Measurements from ENCODE around the gene TCF7L2.
A peak's percentile ranks its signal among the peaks of the same experiment; 100 is the strongest.

The TCF7L2 gene

DNA sequence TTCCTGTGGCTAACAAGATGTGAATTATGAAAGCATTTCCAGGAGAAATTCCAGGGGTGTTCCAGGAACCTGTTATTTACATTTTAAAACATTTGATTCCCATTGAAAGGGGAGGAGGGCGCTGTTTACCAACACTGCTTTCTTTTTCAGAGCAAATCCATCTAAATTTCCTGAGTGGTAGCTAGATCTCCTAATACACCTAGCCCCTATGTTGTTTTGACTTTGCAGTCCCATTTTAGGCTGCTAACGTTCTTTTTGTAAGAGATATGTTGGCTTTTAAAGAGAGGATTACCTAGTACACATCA is 130.8 kb downstream of the TCF7L2 start:
- no peak overlapping the region for H3K14ac ChIP-seq (ENCODE audit: low read length in 2 of 2)
- no peak for DNase-seq
- WGBS = no CpG with 5 or more reads among the region's 2 CpGs
- no peak overlapping the region for H4K91ac ChIP-seq (ENCODE audit: low read length)
- H2AFZ ChIP-seq (ENCODE audit: low read depth, low read length) = no peak overlapping the region
- H3K4ac ChIP-seq (ENCODE audit: low read depth in 1 of 2, low read length in 2 of 2) = no peak overlapping the region
- no peaks in the 10 kb centered on the region for H3K9me3 ChIP-seq (ENCODE audit: control insufficient read depth, low read length)
- H3K36me3 ChIP-seq (ENCODE audit: control insufficient read depth in 1 of 2, insufficient read depth in 2 of 2, low read depth in 1 of 2, low read length in 2 of 2) = peaks cover 4 to 6% of the 10 kb centered on the region in 2 experiments
- no peak overlapping the region for H3K9ac ChIP-seq (ENCODE audit: low read length)
- H3K18ac ChIP-seq (ENCODE audit: low read depth in 1 of 2, low read length in 2 of 2) = no peak overlapping the region
- no peak overlapping the region for H2AK5ac ChIP-seq (ENCODE audit: low read length, severe bottlenecking)
- H2BK120ac ChIP-seq (ENCODE audit: low read depth, low read length) = no peak overlapping the region
- peaks cover 9% of the 10 kb centered on the region for H3K4me1 ChIP-seq (ENCODE audit: control insufficient read depth, insufficient read depth, low read depth, low read length)
- no peaks in the 10 kb centered on the region for H3K27me3 ChIP-seq (ENCODE audit: control insufficient read depth in 1 of 2, insufficient read depth in 1 of 2, low read length in 2 of 2)
- H2BK5ac ChIP-seq (ENCODE audit: low read depth, low read length, poor library complexity, severe bottlenecking) = no peak overlapping the region
- H3K4me3 ChIP-seq (ENCODE audit: insufficient read depth in 1 of 2, low read depth in 1 of 2, low read length in 2 of 2) = no peak overlapping the region
- peaks cover 27% of the 10 kb centered on the region for H3K79me1 ChIP-seq (replicated peaks; ENCODE audit: low read length, poor library complexity, severe bottlenecking)
- H2BK15ac ChIP-seq (ENCODE audit: low read depth, poor library complexity, severe bottlenecking) = no peak overlapping the region
- H3K23ac ChIP-seq (ENCODE audit: low read length in 2 of 2) = no peak overlapping the region
- H3K27ac ChIP-seq (ENCODE audit: low read length, poor library complexity, severe bottlenecking) = no peak overlapping the region
- no peak overlapping the region for H4K8ac ChIP-seq (ENCODE audit: low read length)
- no peak overlapping the region for H3K4me2 ChIP-seq (ENCODE audit: low read length, poor library complexity, severe bottlenecking)
- no peak overlapping the region for H2BK12ac ChIP-seq (ENCODE audit: low read length in 2 of 2)

DNA sequence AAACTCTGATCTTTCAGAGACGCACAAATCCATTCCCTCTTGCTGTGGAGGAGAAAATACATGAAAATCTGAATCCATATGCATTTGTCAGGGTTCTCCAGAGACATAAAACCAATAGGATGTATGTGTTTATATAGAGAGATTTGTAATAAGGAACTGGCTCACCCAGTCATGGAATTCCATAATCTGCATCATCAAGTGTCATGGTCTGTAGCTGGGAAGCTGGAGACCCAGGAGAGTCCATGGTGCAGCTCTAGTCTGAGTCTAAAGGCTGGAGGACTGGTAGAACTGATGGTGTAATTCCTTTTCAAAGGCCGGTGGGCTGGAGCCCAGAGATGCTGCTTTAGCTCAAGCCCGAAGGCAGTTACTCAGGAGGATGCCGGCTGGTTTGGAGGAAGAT is 134.0 kb downstream of the TCF7L2 start:
- WGBS = 90% methylated on average over 3 of the region's 4 CpGs
- Histone ChIP-seq H3K36me3 (ENCODE audit: control insufficient read depth in 1 of 2, insufficient read depth in 2 of 2, low read depth in 1 of 2, low read length in 2 of 2) (peaks cover 0 to 5% of the 10 kb centered on the region in 2 experiments), H3K4ac (ENCODE audit: low read depth in 1 of 2, low read length in 2 of 2) (no peak overlapping the region), H2AFZ (ENCODE audit: low read depth, low read length) (no peak overlapping the region), H3K27ac (ENCODE audit: low read length, poor library complexity, severe bottlenecking) (no peak overlapping the region), H4K91ac (ENCODE audit: low read length) (no peak overlapping the region), H2BK120ac (ENCODE audit: low read depth, low read length) (no peak overlapping the region), H3K27me3 (ENCODE audit: control insufficient read depth in 1 of 2, insufficient read depth in 1 of 2, low read length in 2 of 2) (no peaks in the 10 kb centered on the region), H3K4me2 (ENCODE audit: low read length, poor library complexity, severe bottlenecking) (no peak overlapping the region), H3K4me1 (ENCODE audit: control insufficient read depth, insufficient read depth, low read depth, low read length) (peaks cover 11% of the 10 kb centered on the region), H3K79me1 (replicated peaks; ENCODE audit: low read length, poor library complexity, severe bottlenecking) (peaks cover 25% of the 10 kb centered on the region), H2BK12ac (ENCODE audit: low read length in 2 of 2) (peak overlapping the region in 1 of 2 experiments; percentile 11), H3K23ac (ENCODE audit: low read length in 2 of 2) (no peak overlapping the region), H3K9ac (ENCODE audit: low read length) (no peak overlapping the region), H2BK5ac (ENCODE audit: low read depth, low read length, poor library complexity, severe bottlenecking) (no peak overlapping the region), H2AK5ac (ENCODE audit: low read length, severe bottlenecking) (peak overlapping the region; percentile 11), H3K18ac (ENCODE audit: low read depth in 1 of 2, low read length in 2 of 2) (peak overlapping the region in 1 of 2 experiments; percentile 5), H4K8ac (ENCODE audit: low read length) (no peak overlapping the region), H3K14ac (ENCODE audit: low read length in 2 of 2) (no peak overlapping the region), H2BK15ac (ENCODE audit: low read depth, poor library complexity, severe bottlenecking) (no peak overlapping the region), H3K4me3 (ENCODE audit: insufficient read depth in 1 of 2, low read depth in 1 of 2, low read length in 2 of 2) (no peak overlapping the region), H3K9me3 (ENCODE audit: control insufficient read depth, low read length) (no peaks in the 10 kb centered on the region)
- peak; percentile 80 for DNase-seq

DNA sequence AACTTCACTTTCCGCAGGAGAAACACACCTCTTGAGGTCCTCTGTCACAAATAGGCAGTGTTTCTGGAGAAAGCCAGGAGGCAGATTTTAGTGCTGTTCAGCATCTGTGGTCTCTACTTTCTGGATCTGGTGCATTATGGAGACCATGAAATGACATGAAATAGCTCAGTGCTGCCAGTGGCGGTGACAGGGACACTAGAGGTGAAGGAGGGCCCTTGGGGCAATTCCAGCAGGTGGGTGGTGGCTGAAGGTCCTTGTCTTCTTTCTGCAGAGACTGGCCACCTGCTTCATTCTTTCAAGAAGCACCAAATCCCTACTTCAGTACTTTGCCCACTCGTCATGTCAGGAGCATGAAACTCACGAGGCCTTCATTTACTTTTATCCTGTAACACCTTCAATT is 135.7 kb downstream of the TCF7L2 start:
- 98% methylated on average over 4 of the region's 4 CpGs for WGBS
- Histone ChIP-seq H3K4me1 (ENCODE audit: control insufficient read depth, insufficient read depth, low read depth, low read length) (peaks cover 9% of the 10 kb centered on the region), H2BK5ac (ENCODE audit: low read depth, low read length, poor library complexity, severe bottlenecking) (no peak overlapping the region), H3K4me3 (ENCODE audit: insufficient read depth in 1 of 2, low read depth in 1 of 2, low read length in 2 of 2) (no peak overlapping the region), H3K27me3 (ENCODE audit: control insufficient read depth in 1 of 2, insufficient read depth in 1 of 2, low read length in 2 of 2) (no peaks in the 10 kb centered on the region), H3K27ac (ENCODE audit: low read length, poor library complexity, severe bottlenecking) (peak overlapping the region; percentile 51), H4K8ac (ENCODE audit: low read length) (peak overlapping the region; percentile 39), H3K9ac (ENCODE audit: low read length) (no peak overlapping the region), H3K79me1 (replicated peaks; ENCODE audit: low read length, poor library complexity, severe bottlenecking) (peaks cover 23% of the 10 kb centered on the region), H2BK12ac (ENCODE audit: low read length in 2 of 2) (peak overlapping the region; percentile 80 to 93), H3K4me2 (ENCODE audit: low read length, poor library complexity, severe bottlenecking) (no peak overlapping the region), H2BK120ac (ENCODE audit: low read depth, low read length) (peak overlapping the region; percentile 50), H3K9me3 (ENCODE audit: control insufficient read depth, low read length) (no peaks in the 10 kb centered on the region), H4K91ac (ENCODE audit: low read length) (peak overlapping the region; percentile 9), H3K23ac (ENCODE audit: low read length in 2 of 2) (no peak overlapping the region), H3K4ac (ENCODE audit: low read depth in 1 of 2, low read length in 2 of 2) (peak overlapping the region; percentile 73 to 81), H2BK15ac (ENCODE audit: low read depth, poor library complexity, severe bottlenecking) (peak overlapping the region; percentile 6), H3K18ac (ENCODE audit: low read depth in 1 of 2, low read length in 2 of 2) (peak overlapping the region; percentile 86 to 94), H2AK5ac (ENCODE audit: low read length, severe bottlenecking) (peak overlapping the region; percentile 66), H3K36me3 (ENCODE audit: control insufficient read depth in 1 of 2, insufficient read depth in 2 of 2, low read depth in 1 of 2, low read length in 2 of 2) (peaks cover 4 to 11% of the 10 kb centered on the region in 2 experiments), H3K14ac (ENCODE audit: low read length in 2 of 2) (peak overlapping the region in 1 of 2 experiments; percentile 79), H2AFZ (ENCODE audit: low read depth, low read length) (no peak overlapping the region)
- DNase-seq = no peak

DNA sequence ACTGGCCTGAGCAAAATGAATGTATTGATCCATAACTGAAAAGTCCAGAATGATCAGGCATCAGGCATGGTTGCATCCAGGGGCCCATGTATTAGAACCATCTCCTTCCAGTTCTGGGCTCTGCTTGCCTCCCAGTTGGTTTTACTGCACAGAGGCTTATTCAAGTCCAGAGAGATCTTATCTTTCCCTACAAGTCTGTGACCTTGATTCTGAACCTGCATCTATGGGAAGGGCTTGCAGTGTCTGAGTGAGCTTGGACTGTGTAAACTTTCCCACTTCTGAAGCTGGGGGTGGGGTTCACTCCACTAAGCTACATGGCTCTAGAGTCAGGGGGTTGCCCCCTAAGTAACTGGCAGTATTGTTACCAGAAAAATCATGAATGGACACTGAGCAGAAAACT is 136.2 kb downstream of the TCF7L2 start:
- H3K4me2 ChIP-seq (ENCODE audit: low read length, poor library complexity, severe bottlenecking) = no peak overlapping the region

More for the DNA sequence above, 136.2 kb downstream of the TCF7L2 start:
- peak overlapping the region; percentile 39 for H4K8ac ChIP-seq (ENCODE audit: low read length)
- H2BK120ac ChIP-seq (ENCODE audit: low read depth, low read length) = peak overlapping the region; percentile 50
- peak overlapping the region; percentile 73 to 81 for H3K4ac ChIP-seq (ENCODE audit: low read depth in 1 of 2, low read length in 2 of 2)
- H2AFZ ChIP-seq (ENCODE audit: low read depth, low read length) = no peak overlapping the region
- peak overlapping the region; percentile 80 to 93 for H2BK12ac ChIP-seq (ENCODE audit: low read length in 2 of 2)
- H2BK5ac ChIP-seq (ENCODE audit: low read depth, low read length, poor library complexity, severe bottlenecking) = no peak overlapping the region
- no peaks in the 10 kb centered on the region for H3K27me3 ChIP-seq (ENCODE audit: control insufficient read depth in 1 of 2, insufficient read depth in 1 of 2, low read length in 2 of 2)
- H3K4me3 ChIP-seq (ENCODE audit: insufficient read depth in 1 of 2, low read depth in 1 of 2, low read length in 2 of 2) = no peak overlapping the region
- peaks cover 4 to 12% of the 10 kb centered on the region in 2 experiments for H3K36me3 ChIP-seq (ENCODE audit: control insufficient read depth in 1 of 2, insufficient read depth in 2 of 2, low read depth in 1 of 2, low read length in 2 of 2)
- H3K79me1 ChIP-seq (replicated peaks; ENCODE audit: low read length, poor library complexity, severe bottlenecking) = peaks cover 21% of the 10 kb centered on the region
- no peak overlapping the region for H3K14ac ChIP-seq (ENCODE audit: low read length in 2 of 2)
- H3K27ac ChIP-seq (ENCODE audit: low read length, poor library complexity, severe bottlenecking) = peak overlapping the region; percentile 51
- peak; percentile 69 for DNase-seq
- H3K9ac ChIP-seq (ENCODE audit: low read length) = no peak overlapping the region
- H2AK5ac ChIP-seq (ENCODE audit: low read length, severe bottlenecking) = peak overlapping the region; percentile 66
- peaks cover 9% of the 10 kb centered on the region for H3K4me1 ChIP-seq (ENCODE audit: control insufficient read depth, insufficient read depth, low read depth, low read length)
- H4K91ac ChIP-seq (ENCODE audit: low read length) = peak overlapping the region; percentile 73
- peak overlapping the region; percentile 86 to 94 for H3K18ac ChIP-seq (ENCODE audit: low read depth in 1 of 2, low read length in 2 of 2)
- no peak overlapping the region for H2BK15ac ChIP-seq (ENCODE audit: low read depth, poor library complexity, severe bottlenecking)
- H3K9me3 ChIP-seq (ENCODE audit: control insufficient read depth, low read length) = no peaks in the 10 kb centered on the region
- no peak overlapping the region for H3K23ac ChIP-seq (ENCODE audit: low read length in 2 of 2)
